Type B pancreatic cell (in vitro differentiated cells): ENCODE data around the gene GRIK4. TPM values are rescaled to one million over a fixed set of nuclear protein-coding genes. Genes with fewer than 3 reads are reported as not detected.

ENCODE experiments used
- DNase-seq: peaks from one replicate; pipeline ENCODE4 v3.0.0; 2021; ENCODE audit warnings: mixed read lengths; ENCODE audit not compliant: unreplicated experiment; ENCODE audit errors: extremely low spot score
- H3K27ac Mint-ChIP-seq: 2 replicates; pipeline ENCODE4 v1.8.0; 2021; ENCODE audit warnings: mild to moderate bottlenecking, mixed read lengths
- H3K27me3 Mint-ChIP-seq: 2 replicates; pipeline ENCODE4 v1.8.0; 2021; ENCODE audit warnings: mixed read lengths
- H3K36me3 Mint-ChIP-seq: 2 replicates; pipeline ENCODE4 v1.8.0; 2021; ENCODE audit warnings: mixed read lengths
- H3K4me1 Mint-ChIP-seq: one replicate; pipeline ENCODE4 v1.8.0; 2021; ENCODE audit warnings: mixed read lengths; ENCODE audit not compliant: unreplicated experiment
- H3K4me3 Mint-ChIP-seq: 2 replicates; pipeline ENCODE4 v1.8.0; 2021; ENCODE audit warnings: mild to moderate bottlenecking, mixed read lengths
- H3K9me3 Mint-ChIP-seq: 2 replicates; pipeline ENCODE4 v1.8.0; 2021; ENCODE audit warnings: mixed read lengths
- CTCF ChIP-seq: fragments of 200-600 bp; sonication (generic); conservative IDR thresholded peaks from 2 replicates; pipeline ENCODE4 v1.5.0; 2021; ENCODE audit warnings: antibody characterized with exemption, mild to moderate bottlenecking
- total RNA-seq: library from RNA; stranded (reverse); gene quantifications from 2 replicates; pipeline ENCODE4 v1.2.1, GENCODE V29; 2021; ENCODE audit warnings: low replicate concordance

The GRIK4 gene
- total RNA-seq, 1 donor from 2014 or later, result 0.72 TPM

- no peak overlapping the region for H3K4me3 Mint-ChIP-seq
- no peak overlapping the region for H3K27ac Mint-ChIP-seq
- H3K9me3 Mint-ChIP-seq, result no peaks in the 10 kb centered on the region
- no peaks in the 10 kb centered on the region for H3K36me3 Mint-ChIP-seq
- H3K27me3 Mint-ChIP-seq, result peaks cover 47% of the 10 kb centered on the region
- peaks cover 18% of the 10 kb centered on the region for H3K4me1 Mint-ChIP-seq
- no peak for DNase-seq
- no peak for TF ChIP-seq CTCF
Measured at GRCh38 chr11:120606211-120607010, 94.9 kb downstream of the GRIK4 start.

GRCh38 chr11:120608061-120608460, 96.5 kb downstream of the GRIK4 start:
- Mint-ChIP-seq H3K27me3 (peaks cover 57% of the 10 kb centered on the region), H3K4me1 (peaks cover 24% of the 10 kb centered on the region), H3K27ac (no peak overlapping the region), H3K9me3 (no peaks in the 10 kb centered on the region), H3K36me3 (no peaks in the 10 kb centered on the region), H3K4me3 (no peak overlapping the region)
- TF ChIP-seq CTCF, result no peak
- no peak for DNase-seq

- H3K4me3 Mint-ChIP-seq, result no peak overlapping the region
- H3K27me3 Mint-ChIP-seq, result peaks cover 57% of the 10 kb centered on the region
- no peaks in the 10 kb centered on the region for H3K36me3 Mint-ChIP-seq
- no peak overlapping the region for H3K27ac Mint-ChIP-seq
- no peak for DNase-seq
- H3K4me1 Mint-ChIP-seq, result peaks cover 27% of the 10 kb centered on the region
- no peaks in the 10 kb centered on the region for H3K9me3 Mint-ChIP-seq
- TF ChIP-seq CTCF, result no peak
Measured at GRCh38 chr11:120608760-120609211, 97.2 kb downstream of the GRIK4 start.

- Mint-ChIP-seq H3K36me3 (no peaks in the 10 kb centered on the region), H3K27me3 (peaks cover 53% of the 10 kb centered on the region), H3K9me3 (no peaks in the 10 kb centered on the region), H3K4me3 (no peak overlapping the region), H3K27ac (no peak overlapping the region), H3K4me1 (peaks cover 22% of the 10 kb centered on the region)
- TF ChIP-seq CTCF, result no peak
- DNase-seq, result no peak
Measured at GRCh38 chr11:120610111-120610510, 98.6 kb downstream of the GRIK4 start.

- no peak overlapping the region for H3K4me3 Mint-ChIP-seq
- H3K9me3 Mint-ChIP-seq, result peaks cover 4% of the 10 kb centered on the region
- no peak overlapping the region for H3K27ac Mint-ChIP-seq
- H3K4me1 Mint-ChIP-seq, result peaks cover 22% of the 10 kb centered on the region
- peaks cover 40% of the 10 kb centered on the region for H3K27me3 Mint-ChIP-seq
- DNase-seq, result no peak
- no peaks in the 10 kb centered on the region for H3K36me3 Mint-ChIP-seq
- TF ChIP-seq CTCF, result no peak
Measured at GRCh38 chr11:120611581-120611980, 100.0 kb downstream of the GRIK4 start.
